ENCODE measurements around the gene CRCP. TPM values are rescaled to one million over a fixed set of nuclear protein-coding genes. Genes with fewer than 3 reads are reported as not detected.

Gene CRCP
- total and polyA plus RNA-seq, 10 of the 15 experiments (the other 5 are each of a cell fraction or from before 2014, with no cell fraction given): 12.4 to 33.8 (median 29.1) TPM

GRCh38 chr7:66143876-66144332 lies 29.3 kb downstream of the CRCP start:
- Histone ChIP-seq H3K9ac (ENCODE audit: control insufficient read depth, insufficient read depth, low read length) (no peak overlapping the region), H3K27ac (ENCODE audit: control insufficient read depth, insufficient read depth) (no peak overlapping the region), H4K20me1 (ENCODE audit: control insufficient read depth, insufficient read depth) (no peaks in the 10 kb centered on the region), H3K4me1 (ENCODE audit: control insufficient read depth, insufficient read depth, low read length) (0 out of 2 replicates have a peak, but pooled peaks cover 3% of the 10 kb centered on the region), H3K79me2 (ENCODE audit: control insufficient read depth, insufficient read depth, low read length) (0 out of 2 replicates have a peak, but pooled peaks cover 1% of the 10 kb centered on the region), H2AFZ (ENCODE audit: control insufficient read depth, low read depth, low read length) (no peak overlapping the region), H3K36me3 (ENCODE audit: control insufficient read depth in 2 of 2, insufficient read depth in 2 of 2, low read length in 1 of 2) (peaks cover 14 to 26% of the 10 kb centered on the region in 2 experiments; a peak in 3 of 4 replicates), H3K4me3 (no peak overlapping the region), H3K9me3 (replicated peaks; ENCODE audit: control insufficient read depth, insufficient read depth, low read length) (no peaks in the 10 kb centered on the region), H3K27me3 (replicated peaks in 1 of 2; ENCODE audit: control insufficient read depth in 2 of 2, insufficient read depth in 2 of 2, low read length in 1 of 2) (no peaks in the 10 kb centered on the region), H3K4me2 (ENCODE audit: control insufficient read depth, insufficient read depth) (no peak overlapping the region)
- POLR2A ChIA-PET: no interaction called here
- FAIRE-seq (no peak), ATAC-seq (no peak), DNase-seq (ENCODE audit: low read depth, low spot score) (no peak)
- SMC1A ChIA-PET (ENCODE audit: uncharacterized antibody, unreplicated experiment): no interaction called here
- CTCF ChIA-PET: no interaction called here
- RAD21 ChIA-PET (ENCODE audit: unreplicated experiment): no interaction called here
- BruUV-seq (replicated peaks): no TSS peak
- intact Hi-C loops (cut with micrococcal nuclease; ENCODE audit: unreplicated experiment): no loop called here
- TF ChIP-seq CUX1 (IDR thresholded peaks at IDR 0.05; ENCODE audit: insufficient replicate concordance, low read depth, low read length) (no peak), KLF5 (IDR thresholded peaks at IDR 0.05; ENCODE audit: partially characterized antibody) (no peak), ATF7 (IDR thresholded peaks at IDR 0.05; ENCODE audit: low read depth) (no peak)
- in situ Hi-C loops (cut with MboI): no loop called here
- 93% methylated on average over 2 of the region's 2 CpGs for WGBS (ENCODE audit: insufficient coverage, insufficient replicate concordance, low lambda C conversion rate, missing lambda C conversion rate)
